HK-2 (cell line): ENCODE data around the gene ITGAD.

Experiments
- DNase-seq: peaks from one replicate; pipeline ENCODE4 v3.0.0-alpha.2; 2018; ENCODE audit not compliant: unreplicated experiment

ITGAD gene

GRCh38 chr16:31365131-31365865, 27.8 kb upstream of the ITGAD start:
- DNase-seq, result no peak

GRCh38 chr16:31367853-31368252, 25.3 kb upstream of the ITGAD start:
- no peak for DNase-seq

GRCh38 chr16:31371008-31371407, 22.1 kb upstream of the ITGAD start:
- no peak for DNase-seq

GRCh38 chr16:31371619-31372484, 21.3 kb upstream of the ITGAD start:
- DNase-seq, result no peak

- DNase-seq, result no peak
These were observed 19.9 kb upstream of the ITGAD start for GRCh38 chr16:31373235-31373634.

- DNase-seq, result no peak
These were observed 17.9 kb upstream of the ITGAD start for GRCh38 chr16:31375231-31375630.

- DNase-seq, result no peak
These were observed 16.4 kb upstream of the ITGAD start for GRCh38 chr16:31376705-31377104.

GRCh38 chr16:31377210-31377903, 15.8 kb upstream of the ITGAD start:
- DNase-seq, result no peak

GRCh38 chr16:31380201-31380600, 12.9 kb upstream of the ITGAD start:
- no peak for DNase-seq

GRCh38 chr16:31382485-31383161, 10.5 kb upstream of the ITGAD start:
- DNase-seq, result peak; percentile 64

- no peak for DNase-seq
These were observed 7.5 kb upstream of the ITGAD start for GRCh38 chr16:31385680-31386079.

GRCh38 chr16:31386157-31386984, 6.8 kb upstream of the ITGAD start:
- peak; percentile 14 for DNase-seq

- DNase-seq, result no peak
These were observed 4.6 kb upstream of the ITGAD start for GRCh38 chr16:31388535-31388934.

GRCh38 chr16:31390504-31391041, 2.6 kb upstream of the ITGAD start:
- DNase-seq, result no peak

GRCh38 chr16:31395647-31396046, 2.5 kb downstream of the ITGAD start:
- DNase-seq, result no peak

- no peak for DNase-seq
These were observed 4.0 kb downstream of the ITGAD start for GRCh38 chr16:31397096-31397660.

GRCh38 chr16:31397701-31398100, 4.6 kb downstream of the ITGAD start:
- DNase-seq, result no peak

- no peak for DNase-seq
These were observed 7.1 kb downstream of the ITGAD start for GRCh38 chr16:31400191-31400590.

- no peak for DNase-seq
These were observed 8.3 kb downstream of the ITGAD start for GRCh38 chr16:31401436-31401835.

GRCh38 chr16:31402687-31403086, 9.6 kb downstream of the ITGAD start:
- no peak for DNase-seq
